ENCODE results near the gene EML2. TPM values are rescaled to one million over a fixed set of nuclear protein-coding genes. Genes with fewer than 3 reads are reported as not detected.

EML2 gene
- total RNA-seq, 2 experiments from 2014 or later, result 80.7 to 87.3 TPM

DNA sequence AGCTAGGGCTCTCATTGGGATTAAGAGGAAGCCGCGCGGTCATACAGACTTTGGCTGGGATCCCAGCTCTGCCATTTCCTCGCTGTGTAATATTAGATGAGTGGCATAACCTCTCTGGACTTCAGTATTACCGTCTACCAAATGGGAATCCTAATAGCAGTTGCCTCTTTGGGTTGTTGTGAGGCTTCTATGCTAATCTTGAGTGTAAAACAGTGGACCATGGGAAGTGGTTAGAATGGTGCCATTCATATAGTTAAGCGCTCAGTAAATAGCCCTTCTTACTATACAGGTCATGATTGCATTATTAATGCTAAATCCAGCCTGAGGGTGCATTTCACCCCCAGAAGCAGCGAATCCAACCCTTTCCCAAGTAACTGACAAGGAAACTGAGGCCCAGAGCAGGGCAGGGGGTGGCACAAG lies 54.0 kb downstream of the EML2 start:
- CTCF ChIA-PET, result interaction anchor here (2.0 to 2.3 kb wide), 3 partner anchors 100 to 146 kb away, joined by 4 to 9 read pairs (median 7); no protein-coding TSS in a partner anchor
- POLR2A ChIA-PET, result interaction anchor here (0.9 kb wide), 1 partner anchor 56 kb away, joined by 3 read pairs; no protein-coding TSS in a partner anchor
- no peak for DNase-seq
- Mint-ChIP-seq H3K27ac (peak overlapping the region; percentile 96), H3K4me3 (peak overlapping the region; percentile 95), H3K9me3 (no peaks in the 10 kb centered on the region), H3K36me3 (ENCODE audit: low read depth) (peaks cover 16% of the 10 kb centered on the region), H3K4me1 (peaks cover 25% of the 10 kb centered on the region), H3K27me3 (peaks cover 10% of the 10 kb centered on the region)

DNA sequence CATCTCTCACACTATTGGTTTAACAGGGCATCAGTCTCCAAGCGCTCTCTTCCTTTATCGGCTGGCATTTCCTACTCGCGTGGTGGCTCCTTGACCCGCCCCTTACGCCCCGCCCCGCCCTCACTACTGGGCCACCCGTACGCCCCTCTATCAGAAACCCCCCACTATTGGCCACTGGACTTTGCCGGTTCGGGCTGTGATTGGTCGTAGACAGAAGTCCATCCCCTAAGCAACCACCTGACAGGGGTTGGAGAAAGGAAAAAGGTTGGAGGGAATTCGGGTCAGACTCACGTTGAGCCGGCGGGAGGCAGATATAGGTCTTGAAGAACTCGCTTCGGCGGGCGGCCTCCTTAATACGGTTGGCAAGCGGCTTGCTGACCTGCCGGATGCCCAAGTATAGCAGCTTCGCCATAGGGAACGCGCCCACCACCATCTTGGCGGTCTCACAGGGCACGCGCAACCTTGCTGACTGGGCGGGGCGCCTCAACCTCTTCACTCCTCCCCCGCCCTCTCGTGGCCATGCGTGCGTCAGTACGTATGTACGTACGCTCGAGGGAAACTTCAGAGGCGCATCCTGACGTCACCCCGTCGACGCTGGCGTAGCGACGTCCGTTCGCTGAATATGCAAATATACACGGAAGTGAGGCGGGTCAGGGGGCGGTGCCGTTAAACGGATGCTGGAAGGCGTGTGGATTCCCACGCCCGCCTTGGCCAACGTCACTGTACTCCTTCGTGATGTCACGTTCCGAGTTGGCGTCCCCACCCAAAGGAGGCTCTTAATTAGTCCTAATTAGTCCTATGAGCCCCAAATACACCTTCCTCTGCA lies 54.7 kb downstream of the EML2 start, which contains the start of gene OPA3:
TSS of gene OPA3 (minus strand) at position 471 of the 826 bp plus-strand sequence. CDS start at position 433, 38 bp downstream.
- ChIA-PET CTCF (interaction anchor here (1.0 to 2.3 kb wide), 5 partner anchors 12 to 145 kb away, joined by 3 to 9 read pairs (median 4); no protein-coding TSS in a partner anchor), POLR2A (interaction anchor here (0.9 kb wide), 1 partner anchor 57 kb away, joined by 3 read pairs; no protein-coding TSS in a partner anchor)
- H3K27ac Mint-ChIP-seq, result peak within 1 kb of the TSS; percentile 96
- no peaks in the 10 kb centered on the region for H3K9me3 Mint-ChIP-seq
- DNase-seq, result peak; percentile 100
- peaks cover 16% of the 10 kb centered on the region for H3K36me3 Mint-ChIP-seq (ENCODE audit: low read depth)
- peaks cover 4% of the 10 kb centered on the region for H3K27me3 Mint-ChIP-seq
- H3K4me3 Mint-ChIP-seq, result peak within 1 kb of the TSS; percentile 95
- peaks cover 25% of the 10 kb centered on the region for H3K4me1 Mint-ChIP-seq

DNA sequence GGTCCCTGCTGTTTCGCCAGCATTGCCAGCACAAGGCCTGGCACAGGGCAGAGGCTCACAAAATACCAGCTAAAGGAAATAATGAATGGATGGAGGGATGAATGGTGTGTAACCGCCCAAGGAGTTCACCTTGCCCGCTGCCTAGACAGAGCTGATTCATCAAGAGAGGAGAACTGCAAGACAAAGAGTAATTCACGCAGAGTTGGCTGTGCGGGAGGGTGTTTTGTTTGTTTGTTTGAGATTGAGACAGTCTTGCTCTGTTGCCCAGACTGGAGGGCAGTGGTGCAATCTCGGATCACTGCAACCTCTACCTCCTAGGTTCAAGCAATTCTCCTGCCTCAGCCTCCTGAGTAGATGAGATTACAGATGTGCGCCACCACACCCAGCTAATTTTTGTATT lies 57.6 kb downstream of the EML2 start:
- ChIA-PET POLR2A (no interaction called here), CTCF (interaction anchor here (1.0 to 1.3 kb wide), 3 partner anchors 30 to 83 kb away, joined by 3 read pairs; no protein-coding TSS in a partner anchor)
- DNase-seq, result no peak
- no peak overlapping the region for H3K4me3 Mint-ChIP-seq
- no peaks in the 10 kb centered on the region for H3K9me3 Mint-ChIP-seq
- H3K4me1 Mint-ChIP-seq, result peaks cover 35% of the 10 kb centered on the region
- peaks cover 18% of the 10 kb centered on the region for H3K36me3 Mint-ChIP-seq (ENCODE audit: low read depth)
- no peaks in the 10 kb centered on the region for H3K27me3 Mint-ChIP-seq
- peak overlapping the region; percentile 25 for H3K27ac Mint-ChIP-seq

DNA sequence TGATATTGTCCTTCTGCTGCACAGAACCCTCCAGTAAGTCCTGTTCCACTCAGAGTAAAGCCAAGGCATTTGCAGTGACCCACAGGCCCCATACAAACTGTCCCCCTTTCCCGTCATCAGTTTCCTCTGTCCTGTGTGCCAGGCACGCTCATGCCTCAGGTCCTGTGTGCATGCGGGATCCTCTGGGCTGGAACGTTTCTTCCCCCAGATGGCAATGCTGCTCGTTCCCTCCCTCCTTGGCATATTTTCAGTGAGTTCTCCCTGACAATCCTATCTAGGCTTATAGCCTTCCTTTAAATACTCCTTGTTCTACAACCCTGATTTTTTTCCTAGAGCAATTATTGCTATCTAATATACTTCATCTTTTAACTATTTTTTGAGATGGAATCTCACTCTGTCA lies 60.3 kb downstream of the EML2 start:
- Mint-ChIP-seq H3K4me1 (peaks cover 26% of the 10 kb centered on the region), H3K4me3 (no peak overlapping the region), H3K27me3 (no peaks in the 10 kb centered on the region), H3K9me3 (no peaks in the 10 kb centered on the region), H3K27ac (no peak overlapping the region), H3K36me3 (ENCODE audit: low read depth) (peaks cover 15% of the 10 kb centered on the region)
- DNase-seq, result no peak
- ChIA-PET POLR2A (no interaction called here), CTCF (no interaction called here)

DNA sequence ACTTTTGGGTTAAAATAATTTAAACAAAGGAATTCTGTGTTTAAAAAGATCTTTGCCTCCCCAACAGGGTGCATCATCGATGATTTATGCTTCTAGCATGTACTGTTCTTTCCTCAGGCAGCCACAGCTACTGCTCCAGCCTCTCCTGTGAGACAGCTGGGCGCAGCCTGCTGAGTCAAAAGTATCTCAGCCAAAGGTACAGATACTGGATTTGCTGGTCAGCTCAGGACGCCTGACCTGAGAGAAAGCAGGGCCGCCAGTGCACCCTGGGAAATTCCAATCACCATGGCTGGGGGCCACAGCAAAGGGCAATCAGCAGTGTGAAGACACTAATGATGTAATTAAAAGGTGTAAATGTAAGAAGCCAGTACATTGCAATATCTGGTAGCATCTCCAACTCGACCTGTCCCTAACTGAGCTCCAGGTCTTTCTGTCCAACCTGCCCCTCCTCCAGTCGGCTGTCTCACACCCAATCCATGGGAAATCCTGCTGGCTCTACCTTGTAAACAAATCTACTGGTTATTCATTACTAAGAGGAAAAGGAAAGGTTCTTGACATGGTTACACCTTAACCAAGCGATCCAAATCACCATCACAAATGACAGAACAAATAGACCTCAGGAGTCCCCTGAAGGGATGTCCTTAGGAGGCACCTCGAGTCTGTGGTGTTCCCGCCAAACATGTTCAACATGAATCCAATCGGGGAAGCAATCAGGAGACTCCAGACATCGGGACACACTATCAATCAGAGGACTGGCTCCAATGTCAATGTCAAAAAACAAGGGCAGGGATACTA lies 61.9 kb downstream of the EML2 start:
- Mint-ChIP-seq H3K27ac (no peak overlapping the region), H3K4me1 (peaks cover 16% of the 10 kb centered on the region), H3K27me3 (no peaks in the 10 kb centered on the region), H3K9me3 (no peaks in the 10 kb centered on the region), H3K36me3 (ENCODE audit: low read depth) (peaks cover 9% of the 10 kb centered on the region), H3K4me3 (no peak overlapping the region)
- POLR2A ChIA-PET, result no interaction called here
- CTCF ChIA-PET, result interaction anchor here (1.3 kb wide), 1 partner anchor 92 kb away, joined by 3 read pairs; no protein-coding TSS in a partner anchor
- no peak for DNase-seq

DNA sequence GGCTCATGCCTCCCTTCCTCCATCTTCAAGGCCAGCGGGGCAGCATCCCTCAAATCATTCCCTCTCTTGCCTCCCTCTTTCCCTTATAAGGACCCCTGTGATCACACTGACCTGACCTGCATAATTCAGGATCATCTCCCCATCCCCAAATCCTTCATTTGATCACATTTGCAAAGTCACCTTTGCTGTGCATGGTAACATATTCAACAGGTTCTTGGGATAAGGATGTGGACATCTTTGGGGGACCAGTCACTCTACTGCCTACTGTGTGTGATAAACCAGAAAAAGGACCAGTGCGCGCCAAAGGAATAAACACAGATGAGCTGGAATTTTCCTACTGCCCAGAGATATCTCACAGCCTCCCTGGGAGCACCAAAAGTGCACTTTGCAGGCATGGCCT lies 62.5 kb downstream of the EML2 start:
- H3K4me3 Mint-ChIP-seq, result no peak overlapping the region
- no peak overlapping the region for H3K27ac Mint-ChIP-seq
- no peak for DNase-seq
- ChIA-PET POLR2A (no interaction called here), CTCF (no interaction called here)
- H3K4me1 Mint-ChIP-seq, result peaks cover 13% of the 10 kb centered on the region
- no peaks in the 10 kb centered on the region for H3K27me3 Mint-ChIP-seq
- no peaks in the 10 kb centered on the region for H3K9me3 Mint-ChIP-seq
- peaks cover 7% of the 10 kb centered on the region for H3K36me3 Mint-ChIP-seq (ENCODE audit: low read depth)

DNA sequence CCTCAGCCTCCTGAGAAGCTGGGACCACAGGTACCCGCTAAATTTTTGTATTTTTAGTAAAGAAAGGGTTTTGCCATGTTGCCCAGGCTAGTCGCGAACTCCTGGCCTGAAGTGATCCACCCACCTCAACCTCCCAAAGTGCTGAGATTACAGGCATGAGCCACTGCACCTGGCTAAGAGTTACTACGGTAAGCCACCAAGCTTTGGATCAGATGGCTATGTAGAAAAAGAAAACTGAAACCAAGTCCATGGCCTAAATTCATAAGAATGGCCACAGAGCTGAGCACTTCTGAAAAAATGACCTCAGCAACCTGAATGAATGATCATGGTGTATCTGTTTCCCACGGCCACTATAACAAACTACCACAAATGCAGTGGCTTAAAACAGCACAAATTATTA lies 64.0 kb downstream of the EML2 start:
- H3K9me3 Mint-ChIP-seq, result no peaks in the 10 kb centered on the region
- H3K27me3 Mint-ChIP-seq, result no peaks in the 10 kb centered on the region
- no peak overlapping the region for H3K4me3 Mint-ChIP-seq
- peaks cover 10% of the 10 kb centered on the region for H3K4me1 Mint-ChIP-seq
- H3K27ac Mint-ChIP-seq, result no peak overlapping the region
- peaks cover 2% of the 10 kb centered on the region for H3K36me3 Mint-ChIP-seq (ENCODE audit: low read depth)
- POLR2A ChIA-PET, result interaction anchor here (0.6 kb wide), 1 partner anchor 117 kb away, joined by 3 read pairs; the partner anchor contains the start of gene QPCTL
- no peak for DNase-seq
- CTCF ChIA-PET, result interaction anchor here (2.0 kb wide), 1 partner anchor 17 kb away, joined by 7 read pairs; no protein-coding TSS in a partner anchor

DNA sequence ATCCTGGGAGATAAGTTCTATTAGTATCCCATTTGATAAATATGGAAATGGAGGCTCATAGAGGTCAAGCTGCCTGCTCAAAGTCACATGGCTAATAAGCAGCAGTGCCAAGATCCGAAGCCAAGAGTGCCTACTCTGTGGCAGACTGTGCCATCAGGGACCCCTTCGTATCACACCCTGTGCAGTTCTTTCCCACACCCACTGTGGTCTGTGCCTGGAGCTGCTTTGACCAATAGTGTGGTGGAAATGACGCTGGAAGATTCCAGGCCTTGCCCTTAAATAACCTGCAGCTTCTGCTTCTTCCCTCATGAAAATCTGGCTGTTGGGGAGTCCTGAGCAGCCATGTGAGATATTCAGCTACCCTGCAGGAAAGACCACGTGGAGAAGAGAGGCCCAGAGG lies 64.7 kb downstream of the EML2 start:
- peaks cover 2% of the 10 kb centered on the region for H3K36me3 Mint-ChIP-seq (ENCODE audit: low read depth)
- ChIA-PET CTCF (interaction anchor here (0.6 to 2.0 kb wide), 4 partner anchors 16 to 943 kb away, joined by 3 to 7 read pairs (median 3); no protein-coding TSS in a partner anchor), POLR2A (interaction anchor here (0.6 kb wide), 1 partner anchor 118 kb away, joined by 3 read pairs; the partner anchor contains the start of gene QPCTL)
- H3K4me1 Mint-ChIP-seq, result peaks cover 10% of the 10 kb centered on the region
- DNase-seq, result no peak
- no peak overlapping the region for H3K27ac Mint-ChIP-seq
- no peaks in the 10 kb centered on the region for H3K9me3 Mint-ChIP-seq
- no peak overlapping the region for H3K4me3 Mint-ChIP-seq
- no peaks in the 10 kb centered on the region for H3K27me3 Mint-ChIP-seq

DNA sequence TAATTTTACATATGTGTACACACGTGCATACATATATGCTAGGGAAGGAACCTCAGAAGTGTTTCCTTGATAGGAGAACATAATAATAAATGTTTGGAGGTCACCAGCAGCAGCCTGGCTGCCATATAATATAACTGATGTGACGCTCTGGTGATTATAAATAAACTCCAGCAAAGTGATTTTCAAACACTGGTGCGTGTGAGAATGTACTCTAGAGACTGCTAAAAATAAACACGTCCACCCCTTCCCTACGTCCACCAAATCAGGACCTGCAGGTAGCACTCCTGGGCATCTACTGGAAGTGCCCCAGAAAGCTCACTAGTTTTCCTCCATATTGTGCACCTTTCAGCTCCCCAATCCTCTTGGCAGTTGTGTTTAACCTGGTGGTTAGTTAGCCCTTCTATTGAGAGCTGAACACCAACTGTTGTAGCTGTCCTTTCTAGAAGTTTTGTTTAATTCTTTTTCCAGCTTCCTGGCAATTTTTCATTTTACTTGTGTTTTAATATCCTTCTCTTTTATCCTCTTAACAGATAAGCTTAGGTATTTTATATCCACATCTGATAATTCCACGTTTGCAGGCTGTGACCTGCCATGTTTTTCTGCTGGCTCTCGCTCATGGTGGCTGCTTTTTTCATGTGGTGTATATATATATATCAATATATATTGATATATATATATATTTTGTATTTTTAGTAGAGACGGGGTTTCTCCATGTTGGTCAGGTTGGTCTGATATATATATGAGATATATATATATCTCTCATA lies 67.6 kb downstream of the EML2 start:
- Mint-ChIP-seq H3K27ac (no peak overlapping the region), H3K4me1 (peaks cover 1% of the 10 kb centered on the region), H3K27me3 (no peaks in the 10 kb centered on the region), H3K4me3 (no peak overlapping the region), H3K9me3 (no peaks in the 10 kb centered on the region), H3K36me3 (ENCODE audit: low read depth) (no peaks in the 10 kb centered on the region)
- ChIA-PET CTCF (interaction anchor here (1.2 kb wide), 1 partner anchor 13 kb away, joined by 3 read pairs; no protein-coding TSS in a partner anchor), POLR2A (no interaction called here)
- DNase-seq, result no peak

DNA sequence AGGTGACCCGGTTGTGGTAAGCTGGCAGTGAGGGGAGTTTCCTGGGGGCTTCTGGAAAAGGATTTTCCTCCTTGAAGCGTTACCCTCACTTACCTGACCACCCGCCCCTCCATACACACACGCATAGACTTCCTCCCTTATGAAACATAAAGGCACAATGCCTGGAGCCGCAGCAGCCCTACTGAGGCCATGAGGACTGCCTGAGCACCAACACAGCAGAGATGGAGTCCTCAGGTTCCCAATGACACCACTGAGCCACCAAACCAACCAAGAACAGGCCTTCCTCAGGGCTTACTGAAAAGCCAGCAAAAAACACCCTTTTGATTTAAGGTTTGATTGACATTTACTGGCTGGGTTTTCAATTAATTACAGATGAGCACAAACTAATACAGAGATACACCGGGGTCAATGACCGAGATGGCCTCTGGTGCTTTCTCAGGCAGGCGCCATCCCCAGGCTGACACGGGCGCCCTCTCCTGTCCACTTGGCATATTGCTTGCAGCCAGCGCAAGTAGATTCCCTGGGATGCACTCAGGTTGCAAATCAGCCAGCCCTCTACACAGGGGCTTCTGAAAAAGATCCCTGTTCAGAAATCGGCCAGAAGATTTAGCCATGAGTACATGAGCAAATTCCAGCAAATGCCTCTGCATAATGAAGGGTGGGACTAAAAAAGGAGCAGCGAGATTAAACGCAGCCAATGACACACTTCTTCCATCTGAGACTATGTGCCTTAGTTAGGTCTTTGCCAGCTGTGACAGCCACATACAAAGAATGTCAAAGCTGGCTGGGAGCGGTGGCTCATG lies 69.4 kb downstream of the EML2 start:
- no peaks in the 10 kb centered on the region for H3K4me1 Mint-ChIP-seq
- ChIA-PET POLR2A (no interaction called here), CTCF (interaction anchor here (0.9 to 1.1 kb wide), 2 partner anchors 131 to 170 kb away, joined by 3 to 4 read pairs; no protein-coding TSS in a partner anchor)
- DNase-seq, result peak; percentile 57
- H3K9me3 Mint-ChIP-seq, result no peaks in the 10 kb centered on the region
- no peaks in the 10 kb centered on the region for H3K27me3 Mint-ChIP-seq
- H3K36me3 Mint-ChIP-seq (ENCODE audit: low read depth), result no peaks in the 10 kb centered on the region
- no peak overlapping the region for H3K4me3 Mint-ChIP-seq
- no peak overlapping the region for H3K27ac Mint-ChIP-seq

DNA sequence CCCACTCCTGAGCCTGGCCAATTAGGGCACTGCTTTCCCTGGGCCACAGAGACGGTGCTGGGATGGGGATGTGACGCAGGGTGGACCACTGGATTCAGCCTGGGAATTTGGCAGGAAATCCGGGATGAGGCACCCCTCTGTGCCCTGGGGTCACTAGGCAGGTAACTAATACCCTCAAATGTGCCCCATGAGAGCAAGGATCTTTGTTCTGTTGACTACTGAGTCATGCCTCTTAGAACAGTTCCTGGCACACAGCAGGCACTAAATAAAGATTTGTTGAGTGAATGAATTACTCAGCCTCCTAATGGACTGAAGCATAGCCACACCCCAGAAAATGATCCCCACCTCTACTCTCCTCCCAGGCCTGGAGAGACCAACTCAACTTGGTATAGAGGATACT lies 70.5 kb downstream of the EML2 start:
- Mint-ChIP-seq H3K36me3 (ENCODE audit: low read depth) (no peaks in the 10 kb centered on the region), H3K4me3 (no peak overlapping the region), H3K27ac (no peak overlapping the region), H3K4me1 (peaks cover 9% of the 10 kb centered on the region), H3K9me3 (no peaks in the 10 kb centered on the region), H3K27me3 (no peaks in the 10 kb centered on the region)
- ChIA-PET CTCF (interaction anchor here (1.2 kb wide), 1 partner anchor 90 kb away, joined by 3 read pairs; no protein-coding TSS in a partner anchor), POLR2A (no interaction called here)
- DNase-seq, result no peak
